HG03066 (cell line): Measurements from ENCODE around the gene TRDMT1.

ENCODE experiments used
- ATAC-seq: cut with Tn5 transposase; IDR thresholded peaks from one replicate; pipeline ENCODE4 v1.9.1; 2021; ENCODE audit warnings: low read depth; ENCODE audit not compliant: unreplicated experiment

Gene TRDMT1, protein sequence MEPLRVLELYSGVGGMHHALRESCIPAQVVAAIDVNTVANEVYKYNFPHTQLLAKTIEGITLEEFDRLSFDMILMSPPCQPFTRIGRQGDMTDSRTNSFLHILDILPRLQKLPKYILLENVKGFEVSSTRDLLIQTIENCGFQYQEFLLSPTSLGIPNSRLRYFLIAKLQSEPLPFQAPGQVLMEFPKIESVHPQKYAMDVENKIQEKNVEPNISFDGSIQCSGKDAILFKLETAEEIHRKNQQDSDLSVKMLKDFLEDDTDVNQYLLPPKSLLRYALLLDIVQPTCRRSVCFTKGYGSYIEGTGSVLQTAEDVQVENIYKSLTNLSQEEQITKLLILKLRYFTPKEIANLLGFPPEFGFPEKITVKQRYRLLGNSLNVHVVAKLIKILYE

DNA sequence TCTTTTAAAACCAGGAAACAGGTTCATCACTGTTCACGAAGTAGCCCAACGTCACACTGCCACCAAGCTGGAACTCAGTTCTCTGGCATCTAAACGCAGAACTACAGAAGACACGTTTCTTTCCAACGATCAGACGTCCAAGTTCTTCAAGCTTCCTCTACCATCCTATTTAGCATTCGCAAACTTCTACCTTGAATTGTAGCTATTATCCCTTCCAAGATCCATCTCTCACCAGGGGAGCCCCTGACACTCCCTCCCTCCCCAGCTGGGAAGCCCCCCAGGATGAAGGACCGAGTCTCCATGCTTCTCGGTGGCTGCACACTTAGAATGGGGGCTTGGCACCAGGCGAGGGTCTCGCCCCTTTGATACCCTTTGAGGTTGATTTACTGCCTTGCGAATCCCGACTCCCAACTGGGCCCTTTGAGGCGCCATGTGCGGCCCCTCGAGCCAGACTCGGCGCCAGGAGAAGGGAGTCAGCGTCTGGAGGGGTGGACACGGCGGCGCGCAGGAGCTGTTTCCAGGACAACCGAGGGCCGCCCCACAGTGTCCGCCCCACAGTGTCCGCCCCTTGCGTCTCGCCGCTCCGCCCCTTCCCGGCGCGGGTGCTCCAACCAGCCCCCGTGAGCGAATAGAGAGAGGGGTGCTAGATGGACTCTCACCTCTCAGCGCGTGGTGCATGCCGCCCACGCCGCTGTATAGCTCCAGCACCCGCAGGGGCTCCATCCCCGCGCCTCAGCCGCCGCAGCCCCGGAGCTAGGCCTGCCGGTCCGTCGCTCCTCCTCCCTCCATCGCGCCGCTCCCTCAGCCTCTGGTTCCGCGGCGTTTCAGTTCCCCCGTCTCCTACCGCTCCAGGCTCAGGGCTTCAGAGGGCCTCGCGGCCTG, at the start of gene TRDMT1:
Gene TRDMT1 (minus strand): TSS at position 761 of the 882 bp plus-strand sequence. CDS start 38 bp downstream, at position 723.
- ATAC-seq: peak; percentile 95

DNA sequence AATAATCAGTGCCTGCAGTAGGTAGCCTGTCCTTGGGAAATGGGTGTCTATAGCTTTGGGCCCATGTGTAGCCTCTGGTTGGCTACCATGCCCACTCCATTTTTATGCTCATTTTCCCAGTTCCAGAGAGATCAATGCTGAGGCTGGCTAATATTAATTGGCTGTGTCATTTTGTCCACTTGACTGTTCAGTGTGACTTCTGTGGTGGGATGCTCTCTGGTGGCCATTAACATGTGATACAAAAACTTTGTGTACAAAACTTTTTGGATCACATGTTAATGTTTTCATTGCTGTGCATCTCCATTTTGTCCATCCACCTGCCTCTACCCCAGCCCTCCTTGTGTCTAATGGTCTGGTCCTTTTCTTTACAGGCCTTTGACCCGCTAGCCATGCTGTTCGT, 49.3 kb upstream of the TRDMT1 start:
- ATAC-seq: no peak

DNA sequence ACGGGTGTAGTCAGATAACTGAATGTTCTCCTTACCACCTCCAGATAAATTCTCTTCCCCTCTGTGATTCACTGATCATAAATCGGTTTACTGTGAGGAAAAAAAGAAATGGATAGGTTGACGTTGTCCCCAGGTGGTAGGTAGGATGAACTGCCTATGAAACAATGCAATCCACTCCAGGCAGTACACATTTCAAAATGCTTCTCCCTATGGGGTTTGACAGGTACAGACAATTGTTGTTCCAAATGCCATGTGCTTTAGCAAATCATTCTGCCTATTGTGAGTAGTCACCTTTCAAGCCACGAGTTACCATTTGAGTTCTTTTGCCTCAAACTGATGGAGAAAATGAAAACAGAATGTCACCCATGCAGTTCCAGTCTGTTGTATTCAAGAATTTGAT, 48.3 kb upstream of the TRDMT1 start:
- no peak for ATAC-seq

DNA sequence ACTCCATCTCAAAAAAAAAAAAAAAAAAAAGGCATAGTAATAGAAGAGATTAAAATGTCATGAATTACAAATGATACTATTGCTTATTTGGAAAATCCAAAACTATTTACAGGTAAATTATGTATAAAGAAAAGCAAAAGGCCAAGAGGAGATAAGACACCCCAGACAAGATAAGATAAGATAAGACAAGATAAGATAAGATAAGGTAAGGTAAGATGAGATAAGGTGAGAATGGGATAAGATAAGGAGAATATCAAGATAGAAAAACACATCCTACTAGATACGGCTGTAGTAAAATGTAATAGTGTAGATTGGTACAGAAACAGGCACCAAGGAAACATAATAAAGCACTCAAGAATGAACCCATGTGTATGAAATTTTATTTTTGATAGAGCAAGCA, 47.5 kb upstream of the TRDMT1 start:
- ATAC-seq: no peak

DNA sequence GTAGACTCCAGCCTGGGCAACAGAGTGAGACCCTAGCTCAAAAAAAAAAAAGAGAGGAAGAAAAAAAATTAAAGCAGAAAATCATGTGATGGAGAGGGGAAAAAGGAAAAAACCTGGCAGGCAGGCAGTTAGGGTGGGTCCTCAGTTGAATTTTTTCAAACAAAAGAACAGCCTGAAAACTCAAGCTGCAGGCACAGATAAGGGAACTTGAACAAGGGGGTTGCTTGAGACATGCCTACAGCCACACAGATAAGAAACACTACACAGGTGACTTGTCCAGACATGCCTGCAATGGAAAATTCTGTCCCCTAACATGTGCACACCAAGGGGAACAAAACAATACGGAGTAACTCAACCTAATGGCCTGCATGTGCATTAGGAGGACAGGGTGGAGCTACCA, 45.7 kb upstream of the TRDMT1 start:
- no peak for ATAC-seq

DNA sequence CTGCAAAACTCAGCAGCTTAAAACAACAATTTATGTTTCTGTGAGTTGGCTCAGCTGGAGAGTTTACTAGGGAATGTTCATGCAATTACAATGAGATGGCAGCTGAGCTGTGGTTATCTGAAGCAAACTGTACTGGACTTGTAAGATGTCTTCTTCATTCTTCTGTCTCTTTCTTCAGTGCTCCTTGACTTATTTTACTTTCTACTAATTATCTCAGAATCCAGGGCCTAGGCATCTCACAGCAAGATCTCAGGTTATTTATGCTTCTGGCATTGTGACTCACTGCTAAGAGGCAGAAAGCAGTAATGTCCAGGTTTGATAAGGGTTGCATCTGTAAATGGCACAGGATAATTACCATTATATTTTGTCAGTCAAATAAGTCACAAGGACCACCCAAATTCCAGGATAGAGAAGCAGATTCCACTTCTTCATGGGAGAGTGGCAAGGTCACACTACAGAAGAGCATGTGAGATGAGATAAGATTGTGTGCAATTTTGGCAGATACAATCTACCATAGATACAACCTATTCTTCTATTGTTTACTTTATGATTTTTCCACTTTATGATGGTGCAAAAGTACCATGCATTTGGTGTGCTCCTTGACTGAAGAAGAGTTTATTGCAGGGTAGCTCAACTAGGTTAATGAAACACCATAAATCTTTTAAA, 43.4 kb upstream of the TRDMT1 start:
- no peak for ATAC-seq

DNA sequence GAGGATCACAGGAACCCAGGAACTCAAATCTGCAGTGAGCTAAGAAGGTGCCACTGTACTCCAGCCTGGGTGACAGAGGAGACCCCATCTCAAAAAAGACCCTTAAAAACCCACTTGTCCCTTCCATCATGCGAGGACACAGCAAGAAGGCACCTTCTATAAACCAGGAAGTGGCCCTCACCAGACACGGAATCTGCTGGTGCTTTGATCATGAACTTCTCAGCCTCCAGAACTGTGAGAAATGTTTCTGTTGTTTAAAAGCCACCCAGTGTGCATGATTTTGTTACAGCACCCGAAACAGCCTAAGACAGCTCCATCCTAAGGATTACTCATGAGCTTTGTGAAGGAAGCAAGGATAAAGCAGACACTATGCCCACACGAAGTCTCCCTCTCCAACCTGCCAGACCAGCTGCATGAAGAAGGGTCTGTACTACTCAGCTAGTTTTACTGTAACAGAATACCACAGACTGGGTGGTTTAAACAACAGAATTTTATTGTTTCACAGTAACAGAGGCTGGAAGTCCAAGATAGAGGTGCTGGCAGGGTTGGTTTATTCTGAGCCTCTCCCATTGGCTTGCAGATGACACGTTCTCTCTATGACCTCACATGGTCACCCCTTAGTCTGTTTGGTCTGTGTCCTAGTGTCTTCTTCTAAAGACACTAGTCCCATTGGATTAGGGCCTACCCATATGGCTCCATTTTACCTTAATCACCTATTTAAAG, 40.3 kb upstream of the TRDMT1 start:
- ATAC-seq: no peak

DNA sequence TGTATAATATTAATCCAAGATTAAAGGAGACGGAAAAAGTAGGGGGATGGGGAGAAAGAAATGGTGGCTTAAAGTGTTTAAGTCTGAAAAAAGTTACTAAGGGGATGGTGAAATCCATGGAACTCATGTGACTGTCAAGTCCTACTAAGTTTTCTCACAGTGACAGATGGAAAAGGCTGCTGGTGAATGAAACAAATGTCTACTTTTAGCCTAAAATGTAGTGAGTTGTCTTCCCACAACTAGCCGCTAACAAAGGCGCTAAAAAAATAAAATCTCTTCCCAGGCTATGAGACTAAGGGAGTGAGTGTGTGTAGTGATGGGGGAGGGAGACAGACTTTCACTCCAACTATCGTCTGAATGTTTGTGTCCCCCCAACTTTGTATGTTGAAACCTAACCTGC, 39.1 kb upstream of the TRDMT1 start:
- no peak for ATAC-seq

DNA sequence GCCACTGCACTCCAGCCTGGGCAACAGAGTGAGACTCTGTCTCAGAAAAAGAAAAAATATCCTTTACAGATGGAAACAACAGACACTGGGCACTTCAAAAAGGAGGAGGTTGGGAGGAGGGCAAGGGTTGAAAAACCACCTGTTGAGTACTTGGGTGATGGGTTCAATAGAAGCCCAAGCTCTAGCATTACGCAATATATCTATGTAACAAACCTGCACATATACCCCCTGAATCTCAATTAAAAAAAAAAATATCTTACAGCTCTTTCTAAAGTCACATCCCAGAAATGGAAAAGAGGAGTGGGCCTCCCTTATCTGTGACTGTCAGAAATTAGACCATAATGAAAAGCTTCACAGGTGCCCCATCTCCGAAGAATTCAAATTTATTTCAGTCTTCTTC, 38.6 kb upstream of the TRDMT1 start:
- ATAC-seq: no peak

DNA sequence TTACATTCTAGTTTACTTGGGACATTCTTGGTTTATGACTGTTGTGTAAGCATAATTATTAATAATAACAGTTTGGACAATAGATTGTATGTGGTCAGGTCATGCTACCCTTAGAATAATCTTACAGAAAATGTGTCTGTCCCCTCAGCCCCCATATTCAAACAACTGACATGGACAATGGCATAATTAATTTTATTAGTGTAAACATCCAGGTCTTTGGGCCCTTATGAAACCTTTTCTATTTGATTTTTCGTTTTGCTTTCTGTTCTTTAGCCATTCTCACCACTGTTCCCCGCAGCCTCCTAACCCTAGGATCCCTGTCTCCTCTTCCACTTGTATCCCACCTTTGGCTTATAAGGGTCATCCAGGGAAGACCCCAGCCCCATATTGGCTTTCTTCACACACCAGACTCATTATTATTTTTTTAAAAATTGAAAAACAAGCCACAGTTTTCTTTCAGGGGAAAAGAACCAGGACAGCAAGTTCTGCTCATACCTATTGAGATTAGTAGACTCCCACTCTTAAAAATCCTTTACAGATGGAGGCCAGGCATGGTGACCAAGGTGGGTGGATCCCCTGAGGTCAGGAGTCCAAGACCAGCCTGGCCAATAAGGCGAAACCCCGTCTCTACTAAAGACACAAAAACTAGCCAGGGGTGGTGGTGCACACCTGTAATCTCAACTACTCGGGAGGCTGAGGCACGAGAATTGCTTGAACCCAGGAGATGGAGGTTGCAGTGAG, 38.0 kb upstream of the TRDMT1 start:
- no peak for ATAC-seq

DNA sequence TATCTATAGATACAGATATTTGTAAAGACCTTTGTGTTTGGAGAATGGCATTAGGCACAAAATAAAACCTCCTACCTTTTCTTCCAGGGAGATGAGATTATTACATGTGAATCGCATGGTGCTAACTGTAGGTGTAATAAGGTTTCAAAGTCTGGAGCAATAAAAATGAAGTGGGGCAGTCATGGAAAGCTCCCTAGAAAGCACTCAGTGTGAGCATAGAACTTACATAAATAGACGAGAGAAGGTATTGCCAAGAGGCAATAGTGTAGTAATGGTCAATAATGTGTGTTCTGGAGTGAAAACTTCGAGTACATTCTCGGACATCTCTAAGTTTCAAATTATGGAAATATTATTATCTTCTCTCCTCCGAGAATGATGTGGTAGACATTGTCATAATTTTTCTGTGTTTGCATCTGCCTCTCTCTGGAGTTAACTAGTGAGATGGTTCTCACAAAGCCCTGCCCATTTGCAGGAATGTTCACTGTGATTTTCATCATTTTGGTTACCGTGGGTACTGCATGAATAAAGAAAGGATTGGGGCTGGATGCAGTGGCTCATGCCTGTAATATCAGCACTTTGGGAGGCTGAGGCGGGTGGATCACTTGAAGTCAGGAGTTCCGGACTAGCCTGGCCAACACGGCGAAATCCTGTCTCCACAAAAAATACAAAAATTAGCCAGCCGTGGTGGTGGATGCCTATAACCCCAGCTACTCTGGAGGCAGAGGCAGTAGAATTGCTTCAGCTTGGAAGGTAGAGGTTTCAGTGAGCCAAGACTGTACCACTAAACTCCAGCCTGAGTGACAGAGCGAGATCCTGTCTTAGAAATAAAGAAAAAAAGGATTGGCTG, 37.2 kb upstream of the TRDMT1 start:
- ATAC-seq: no peak

DNA sequence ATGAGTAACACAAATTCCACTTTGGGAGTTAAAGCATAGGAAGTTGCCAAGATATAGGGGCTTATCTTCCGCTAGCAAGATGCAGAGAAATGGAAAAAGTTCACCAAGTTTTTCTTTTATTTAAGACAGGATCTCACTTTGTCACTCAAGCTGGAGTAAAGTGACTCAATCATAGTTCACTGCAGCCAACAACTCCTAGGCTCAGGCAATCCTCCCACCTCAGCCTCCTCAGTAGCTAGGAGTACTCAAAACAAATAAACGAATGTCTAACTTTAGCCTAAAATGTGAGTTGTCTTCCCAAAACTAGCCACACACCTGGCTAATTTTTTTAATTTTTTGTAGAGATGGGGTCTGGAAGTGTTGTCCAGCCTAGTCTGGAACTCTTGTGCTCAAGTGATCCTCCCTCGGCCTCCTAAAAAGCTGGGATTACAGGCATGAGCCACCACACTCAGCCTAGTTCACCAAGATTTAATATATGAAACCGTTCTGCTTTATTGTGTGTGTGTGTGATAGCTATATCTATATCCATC, 36.5 kb upstream of the TRDMT1 start:
- ATAC-seq: no peak

DNA sequence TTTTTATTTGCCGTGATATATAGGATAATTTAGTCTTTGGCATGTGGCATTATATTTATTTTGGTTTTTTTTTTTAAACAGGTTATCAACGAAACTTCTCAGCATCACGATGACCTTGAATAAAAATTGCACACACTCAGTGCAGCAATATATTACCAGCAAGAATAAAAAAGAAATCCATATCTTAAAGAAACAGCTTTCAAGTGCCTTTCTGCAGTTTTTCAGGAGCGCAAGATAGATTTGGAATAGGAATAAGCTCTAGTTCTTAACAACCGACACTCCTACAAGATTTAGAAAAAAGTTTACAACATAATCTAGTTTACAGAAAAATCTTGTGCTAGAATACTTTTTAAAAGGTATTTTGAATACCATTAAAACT, 35.7 kb upstream of the TRDMT1 start:
- ATAC-seq: no peak

DNA sequence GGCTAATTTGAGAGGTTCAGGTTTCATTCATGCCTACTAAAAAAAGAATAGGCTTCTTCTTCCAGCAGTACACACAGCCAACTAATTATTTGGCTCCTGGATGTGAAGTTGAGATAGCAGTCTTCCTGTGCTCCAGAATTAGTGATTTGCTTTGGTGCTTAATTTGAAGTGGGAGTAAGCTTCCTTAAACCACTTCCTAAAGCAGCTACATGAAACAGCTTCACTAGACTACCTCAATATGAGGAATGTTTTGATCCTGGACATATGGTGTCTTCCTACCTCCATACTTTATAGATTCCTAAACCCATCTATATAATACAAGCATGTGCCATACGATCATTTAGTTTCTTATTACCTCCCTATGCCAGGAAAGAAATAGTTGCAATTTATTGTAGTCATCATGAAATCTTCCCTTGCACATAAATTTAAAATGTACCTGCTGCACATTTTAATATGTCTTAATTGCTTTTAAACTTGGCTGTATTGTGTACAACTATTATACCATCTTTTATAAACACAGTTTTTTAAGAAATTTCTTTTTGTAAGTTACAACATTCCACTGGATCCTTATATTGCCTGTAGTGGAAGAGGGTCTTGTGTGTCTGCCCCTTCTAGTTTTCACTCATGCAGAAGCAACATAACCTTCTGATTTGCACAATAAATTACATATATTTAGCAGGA, 35.1 kb upstream of the TRDMT1 start:
- no peak for ATAC-seq

DNA sequence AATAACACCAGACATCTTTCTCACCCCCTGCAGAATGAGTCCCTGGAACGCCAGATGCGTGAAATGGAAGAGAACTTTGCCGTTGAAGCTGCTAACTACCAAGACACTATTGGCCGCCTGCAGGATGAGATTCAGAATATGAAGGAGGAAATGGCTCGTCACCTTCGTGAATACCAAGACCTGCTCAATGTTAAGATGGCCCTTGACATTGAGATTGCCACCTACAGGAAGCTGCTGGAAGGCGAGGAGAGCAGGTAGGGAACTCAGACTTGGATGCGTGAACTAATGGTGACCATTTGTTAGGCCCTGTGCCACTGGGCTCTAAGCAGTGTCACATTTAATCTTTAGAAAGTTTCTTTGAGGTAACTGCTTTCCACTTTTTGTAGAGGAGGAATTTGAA, 33.7 kb upstream of the TRDMT1 start:
- no peak for ATAC-seq

DNA sequence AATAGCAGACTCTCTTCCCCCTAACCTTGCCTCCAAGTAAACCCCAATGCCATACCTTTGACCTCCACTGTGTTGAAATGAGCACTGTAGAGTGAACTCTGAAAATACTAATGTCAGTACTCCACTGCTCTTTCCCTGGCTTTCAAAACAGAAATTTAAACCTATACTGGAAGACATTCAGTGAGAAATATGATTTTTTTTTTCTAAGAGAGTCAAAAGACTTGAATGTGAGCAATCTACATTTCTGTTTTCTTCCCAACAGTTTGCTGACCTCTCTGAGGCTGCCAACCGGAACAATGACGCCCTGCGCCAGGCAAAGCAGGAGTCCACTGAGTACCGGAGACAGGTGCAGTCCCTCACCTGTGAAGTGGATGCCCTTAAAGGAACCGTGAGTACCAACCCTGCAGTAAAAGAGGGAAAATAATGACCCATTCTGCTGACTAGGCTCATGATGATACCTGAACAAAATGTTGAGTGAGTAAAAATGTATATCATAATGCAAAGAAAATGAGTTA, 33.0 kb upstream of the TRDMT1 start:
- ATAC-seq: no peak

DNA sequence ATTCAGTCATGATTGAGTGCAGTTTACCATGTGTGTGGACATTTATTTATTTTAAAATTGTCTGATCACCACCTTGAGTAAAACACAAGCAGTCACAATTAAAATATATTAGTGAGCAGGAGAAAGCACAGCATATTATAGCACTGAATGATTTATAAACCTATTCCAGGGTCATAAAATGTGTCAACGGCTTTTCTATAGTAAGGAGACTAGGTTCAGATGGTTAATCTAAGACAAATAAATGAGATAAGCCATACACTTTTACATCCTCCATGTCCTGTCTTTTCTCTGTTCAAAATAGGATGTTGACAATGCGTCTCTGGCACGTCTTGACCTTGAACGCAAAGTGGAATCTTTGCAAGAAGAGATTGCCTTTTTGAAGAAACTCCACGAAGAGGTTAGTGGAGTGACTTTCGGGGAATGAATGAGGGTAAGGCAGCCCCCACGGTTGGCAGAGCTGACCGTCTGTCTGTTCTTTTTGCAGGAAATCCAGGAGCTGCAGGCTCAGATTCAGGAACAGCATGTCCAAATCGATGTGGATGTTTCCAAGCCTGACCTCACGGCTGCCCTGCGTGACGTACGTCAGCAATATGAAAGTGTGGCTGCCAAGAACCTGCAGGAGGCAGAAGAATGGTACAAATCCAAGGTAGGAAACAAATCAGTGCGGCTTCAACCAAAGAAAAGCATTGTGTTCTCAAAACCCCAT, 32.0 kb upstream of the TRDMT1 start:
- no peak for ATAC-seq
